Nephron progenitor cell (in vitro differentiated cells): ENCODE data around the gene TOGARAM1.

Experiments
- DNase-seq: peaks from one replicate; pipeline ENCODE4 v3.0.0; 2021
- H3K27ac Mint-ChIP-seq: 2 replicates; pipeline ENCODE4 v1.8.0; 2021; ENCODE audit warnings: mild to moderate bottlenecking, moderate library complexity, mixed read lengths
- H3K27me3 Mint-ChIP-seq: 2 replicates; pipeline ENCODE4 v1.8.0; 2021; ENCODE audit warnings: mild to moderate bottlenecking, low read depth, mixed read lengths; ENCODE audit not compliant: poor library complexity
- H3K36me3 Mint-ChIP-seq: 2 replicates; pipeline ENCODE4 v1.8.0; 2021; ENCODE audit warnings: low read depth, mixed read lengths
- H3K4me1 Mint-ChIP-seq: 2 replicates; pipeline ENCODE4 v1.8.0; 2021; ENCODE audit warnings: mixed read lengths
- H3K4me3 Mint-ChIP-seq: 2 replicates; pipeline ENCODE4 v1.8.0; 2021; ENCODE audit warnings: mild to moderate bottlenecking, moderate library complexity, mixed read lengths
- H3K9me3 Mint-ChIP-seq: 2 replicates; pipeline ENCODE4 v1.8.0; 2021; ENCODE audit warnings: mild to moderate bottlenecking, moderate library complexity, mixed read lengths
- TF ChIP-seq, protein P1 (sequence below): fragments of 200-600 bp; sonication (generic); IDR thresholded peaks from 2 replicates; pipeline ENCODE4 v1.5.0; 2021; ENCODE audit warnings: antibody characterized with exemption

TOGARAM1 gene

DNA sequence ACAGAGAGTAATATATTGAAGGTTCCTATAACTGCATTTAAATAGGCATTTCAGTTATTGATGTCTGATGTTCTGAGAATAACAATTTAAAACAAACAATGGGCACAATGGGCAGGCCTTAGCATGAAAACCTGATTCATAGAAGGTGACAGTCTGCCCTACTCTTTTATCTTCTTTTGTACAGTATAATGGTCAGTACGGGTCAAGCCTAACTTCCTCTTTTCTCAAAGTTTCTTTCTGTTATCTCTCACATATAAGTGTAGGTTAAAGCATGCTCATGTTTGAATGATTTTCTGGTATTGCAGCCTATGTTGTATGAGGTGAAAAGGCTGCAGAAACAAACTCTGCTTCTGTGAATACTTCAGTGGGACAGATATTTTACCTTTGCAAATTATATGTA is 158.1 kb downstream of the TOGARAM1 start:
- H3K4me3 Mint-ChIP-seq, result no peak overlapping the region
- H3K27me3 Mint-ChIP-seq, result no peaks in the 10 kb centered on the region
- H3K27ac Mint-ChIP-seq, result no peak overlapping the region
- no peak for DNase-seq
- TF ChIP-seq, protein P1, sequence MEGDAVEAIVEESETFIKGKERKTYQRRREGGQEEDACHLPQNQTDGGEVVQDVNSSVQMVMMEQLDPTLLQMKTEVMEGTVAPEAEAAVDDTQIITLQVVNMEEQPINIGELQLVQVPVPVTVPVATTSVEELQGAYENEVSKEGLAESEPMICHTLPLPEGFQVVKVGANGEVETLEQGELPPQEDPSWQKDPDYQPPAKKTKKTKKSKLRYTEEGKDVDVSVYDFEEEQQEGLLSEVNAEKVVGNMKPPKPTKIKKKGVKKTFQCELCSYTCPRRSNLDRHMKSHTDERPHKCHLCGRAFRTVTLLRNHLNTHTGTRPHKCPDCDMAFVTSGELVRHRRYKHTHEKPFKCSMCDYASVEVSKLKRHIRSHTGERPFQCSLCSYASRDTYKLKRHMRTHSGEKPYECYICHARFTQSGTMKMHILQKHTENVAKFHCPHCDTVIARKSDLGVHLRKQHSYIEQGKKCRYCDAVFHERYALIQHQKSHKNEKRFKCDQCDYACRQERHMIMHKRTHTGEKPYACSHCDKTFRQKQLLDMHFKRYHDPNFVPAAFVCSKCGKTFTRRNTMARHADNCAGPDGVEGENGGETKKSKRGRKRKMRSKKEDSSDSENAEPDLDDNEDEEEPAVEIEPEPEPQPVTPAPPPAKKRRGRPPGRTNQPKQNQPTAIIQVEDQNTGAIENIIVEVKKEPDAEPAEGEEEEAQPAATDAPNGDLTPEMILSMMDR, result no peak
- peaks cover 69% of the 10 kb centered on the region for H3K36me3 Mint-ChIP-seq
- no peaks in the 10 kb centered on the region for H3K9me3 Mint-ChIP-seq
- no peaks in the 10 kb centered on the region for H3K4me1 Mint-ChIP-seq

DNA sequence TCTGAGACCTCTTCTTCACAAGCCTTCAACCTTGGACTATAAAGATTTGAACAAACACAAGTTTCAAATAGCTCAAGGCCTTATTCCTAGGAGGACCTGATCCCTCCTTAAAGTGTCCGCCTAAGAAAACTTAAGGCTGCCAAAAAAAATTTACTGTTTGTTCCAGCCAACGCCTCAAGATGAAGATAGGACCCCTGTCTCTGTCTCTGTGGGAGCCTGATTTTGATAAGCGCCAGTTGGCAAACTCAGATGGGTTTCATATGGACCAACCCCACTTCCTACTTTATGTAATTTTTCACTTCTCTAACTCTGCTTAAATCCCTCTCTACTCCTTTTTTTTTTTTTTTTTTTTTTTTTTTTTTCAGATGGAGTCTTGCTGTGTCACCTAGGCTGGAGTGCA is 161.3 kb downstream of the TOGARAM1 start:
- Mint-ChIP-seq H3K4me3 (no peak overlapping the region), H3K27ac (peak overlapping the region; percentile 66), H3K9me3 (no peaks in the 10 kb centered on the region), H3K4me1 (no peaks in the 10 kb centered on the region), H3K27me3 (no peaks in the 10 kb centered on the region), H3K36me3 (peaks cover 70% of the 10 kb centered on the region)
- no peak for DNase-seq
- TF ChIP-seq, protein P1, result no peak
